ENCODE results near the gene RPL7A.

GRCh38 chr9:133369933-133370332 is 21.9 kb downstream of the RPL7A start:
- TF ChIP-seq, protein P1, sequence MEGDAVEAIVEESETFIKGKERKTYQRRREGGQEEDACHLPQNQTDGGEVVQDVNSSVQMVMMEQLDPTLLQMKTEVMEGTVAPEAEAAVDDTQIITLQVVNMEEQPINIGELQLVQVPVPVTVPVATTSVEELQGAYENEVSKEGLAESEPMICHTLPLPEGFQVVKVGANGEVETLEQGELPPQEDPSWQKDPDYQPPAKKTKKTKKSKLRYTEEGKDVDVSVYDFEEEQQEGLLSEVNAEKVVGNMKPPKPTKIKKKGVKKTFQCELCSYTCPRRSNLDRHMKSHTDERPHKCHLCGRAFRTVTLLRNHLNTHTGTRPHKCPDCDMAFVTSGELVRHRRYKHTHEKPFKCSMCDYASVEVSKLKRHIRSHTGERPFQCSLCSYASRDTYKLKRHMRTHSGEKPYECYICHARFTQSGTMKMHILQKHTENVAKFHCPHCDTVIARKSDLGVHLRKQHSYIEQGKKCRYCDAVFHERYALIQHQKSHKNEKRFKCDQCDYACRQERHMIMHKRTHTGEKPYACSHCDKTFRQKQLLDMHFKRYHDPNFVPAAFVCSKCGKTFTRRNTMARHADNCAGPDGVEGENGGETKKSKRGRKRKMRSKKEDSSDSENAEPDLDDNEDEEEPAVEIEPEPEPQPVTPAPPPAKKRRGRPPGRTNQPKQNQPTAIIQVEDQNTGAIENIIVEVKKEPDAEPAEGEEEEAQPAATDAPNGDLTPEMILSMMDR (IDR thresholded peaks at IDR 0.05; ENCODE audit: insufficient read depth, low read length), result no peak
- TF ChIP-seq POLR2AphosphoS5 (IDR thresholded peaks at IDR 0.05; ENCODE audit: low read depth), result no peak
- no peak for TF ChIP-seq SPI1 (IDR thresholded peaks at IDR 0.05; ENCODE audit: borderline replicate concordance, low read depth)
- TF ChIP-seq, protein P2, sequence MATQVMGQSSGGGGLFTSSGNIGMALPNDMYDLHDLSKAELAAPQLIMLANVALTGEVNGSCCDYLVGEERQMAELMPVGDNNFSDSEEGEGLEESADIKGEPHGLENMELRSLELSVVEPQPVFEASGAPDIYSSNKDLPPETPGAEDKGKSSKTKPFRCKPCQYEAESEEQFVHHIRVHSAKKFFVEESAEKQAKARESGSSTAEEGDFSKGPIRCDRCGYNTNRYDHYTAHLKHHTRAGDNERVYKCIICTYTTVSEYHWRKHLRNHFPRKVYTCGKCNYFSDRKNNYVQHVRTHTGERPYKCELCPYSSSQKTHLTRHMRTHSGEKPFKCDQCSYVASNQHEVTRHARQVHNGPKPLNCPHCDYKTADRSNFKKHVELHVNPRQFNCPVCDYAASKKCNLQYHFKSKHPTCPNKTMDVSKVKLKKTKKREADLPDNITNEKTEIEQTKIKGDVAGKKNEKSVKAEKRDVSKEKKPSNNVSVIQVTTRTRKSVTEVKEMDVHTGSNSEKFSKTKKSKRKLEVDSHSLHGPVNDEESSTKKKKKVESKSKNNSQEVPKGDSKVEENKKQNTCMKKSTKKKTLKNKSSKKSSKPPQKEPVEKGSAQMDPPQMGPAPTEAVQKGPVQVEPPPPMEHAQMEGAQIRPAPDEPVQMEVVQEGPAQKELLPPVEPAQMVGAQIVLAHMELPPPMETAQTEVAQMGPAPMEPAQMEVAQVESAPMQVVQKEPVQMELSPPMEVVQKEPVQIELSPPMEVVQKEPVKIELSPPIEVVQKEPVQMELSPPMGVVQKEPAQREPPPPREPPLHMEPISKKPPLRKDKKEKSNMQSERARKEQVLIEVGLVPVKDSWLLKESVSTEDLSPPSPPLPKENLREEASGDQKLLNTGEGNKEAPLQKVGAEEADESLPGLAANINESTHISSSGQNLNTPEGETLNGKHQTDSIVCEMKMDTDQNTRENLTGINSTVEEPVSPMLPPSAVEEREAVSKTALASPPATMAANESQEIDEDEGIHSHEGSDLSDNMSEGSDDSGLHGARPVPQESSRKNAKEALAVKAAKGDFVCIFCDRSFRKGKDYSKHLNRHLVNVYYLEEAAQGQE (IDR thresholded peaks at IDR 0.05; ENCODE audit: insufficient replicate concordance, low read depth), result no peak
